K562 (cell line): ENCODE results near the gene TLR6. TPM values are rescaled to one million over a fixed set of nuclear protein-coding genes. Genes with fewer than 3 reads are reported as not detected.

Experiments
- ADNP ChIP-seq: fragments of 200-800 bp; sonication (Bioruptor generic); IDR thresholded peaks from 2 replicates; pipeline ENCODE4 v1.6.1; 2016; ENCODE audit warnings: missing genetic modification characterization, missing compliant biosample characterization
- ASH1L ChIP-seq: fragments of 450-650 bp; IDR thresholded peaks from 2 replicates; pipeline ENCODE4 v1.6.1; 2018; ENCODE audit warnings: borderline replicate concordance, mild to moderate bottlenecking, low read depth; ENCODE audit not compliant: partially characterized antibody
- CUX1 ChIP-seq: fragments of 200-800 bp; sonication (Bioruptor generic); IDR thresholded peaks from 2 replicates; pipeline ENCODE4 v1.6.1; 2016; ENCODE audit warnings: missing genetic modification characterization, missing compliant biosample characterization
- MGA ChIP-seq: fragments of 450-650 bp; IDR thresholded peaks from 2 replicates; pipeline ENCODE4 v1.6.1; 2016; ENCODE audit warnings: mild to moderate bottlenecking, moderate library complexity
- MTF1 ChIP-seq: fragments of 250-450 bp; sonication (Bioruptor Pico); IDR thresholded peaks from 2 replicates; pipeline ENCODE4 v1.9.0; 2021; ENCODE audit warnings: moderate library complexity, mild to moderate bottlenecking, inconsistent platforms, borderline replicate concordance
- SNAPC5 ChIP-seq: fragments of 250-450 bp; sonication (Bioruptor Pico); IDR thresholded peaks from 2 replicates; pipeline ENCODE4 v1.8.0; 2021; ENCODE audit warnings: moderate library complexity, mild to moderate bottlenecking, inconsistent platforms
- polyA plus RNA-seq, 8 experiments: library from polyadenylated mRNA; depleted of rRNA in 4 of 8; stranded (reverse) in 5 of 8; unstranded in 3 of 8; fragments of >200 nt; fragmentation: Nextera tagmentation in 2 of 8; fragmentation: Illumina TruSeq in 1 of 8; extraction: Ambion mirVana in 2 of 8; extraction: Trizol in 1 of 8; gene quantifications; 2 replicates each; pipeline versions ENCODE4 v1.2.1 to v1.2.3, GENCODE V29; 2011 to 2014; ENCODE audit warnings: inconsistent platforms in 1 of 8, missing spikeins in 1 of 8
- total RNA-seq, 7 experiments: library from RNA; depleted of rRNA in 6 of 7; stranded (reverse); fragments of >200 nt in 6 of 7; fragmentation: Illumina TruSeq in 2 of 7; extraction: Trizol in 2 of 7; gene quantifications; 2 replicates each; pipeline versions ENCODE4 v1.2.1 to v1.2.3, GENCODE V29; 2011 to 2021; ENCODE audit warnings: low replicate concordance in 1 of 7

Gene TLR6
- total and polyA plus RNA-seq, 9 of the 15 experiments (the other 6 are each of a cell fraction or from before 2014, with no cell fraction given): 0.08 to 1.9 (median 0.91) TPM

GRCh38 chr4:38904682-38905081, 48.1 kb upstream of the TLR6 start (continued):
- TF ChIP-seq CUX1 (CRISPR knock-in tag) (no peak), SNAPC5 (CRISPR knock-in tag) (no peak), MGA (no peak), MTF1 (no peak), ASH1L (no peak), ADNP (no peak)
